Measurements from ENCODE around the gene APLNR.

GRCh38 chr11:57237204-57237681 lies at the start of gene APLNR:
- TF ChIP-seq EZH2 (IDR thresholded peaks at IDR 0.05; ENCODE audit: borderline replicate concordance, low read length) (no peak), CTCF (conservative IDR thresholded peaks at IDR 0.05 in 1 of 2, IDR thresholded peaks at IDR 0.05 in 1 of 2; ENCODE audit: extremely low read depth in 1 of 2, insufficient read depth in 1 of 2, low read depth in 1 of 2, low read length in 2 of 2) (no peak)

Measured in mammary epithelial cell (primary cell).